NB4 (cell line): ENCODE data around the gene PGAP1.

Experiments
- CTCF ChIP-seq: IDR thresholded peaks from one replicate; pipeline ENCODE4 v1.5.1; 2012; ENCODE audit warnings: low read depth, low read length
- MAX ChIP-seq: IDR thresholded peaks from 2 replicates; pipeline ENCODE4 v1.6.1; 2011; ENCODE audit warnings: low read depth, low read length
- MYC ChIP-seq: IDR thresholded peaks from 2 replicates; pipeline ENCODE4 v1.6.1; 2011; ENCODE audit warnings: low read depth, low read length
- POLR2A ChIP-seq: IDR thresholded peaks from 2 replicates; pipeline ENCODE4 v1.6.1; 2011; ENCODE audit warnings: mild to moderate bottlenecking; ENCODE audit not compliant: insufficient read length; ENCODE audit errors: extremely low read depth

GRCh38 chr2:196783431-196784094 lies 142.9 kb downstream of the PGAP1 start:
- TF ChIP-seq CTCF, result no peak
- TF ChIP-seq MYC, result no peak
- no peak for TF ChIP-seq POLR2A
- TF ChIP-seq MAX, result no peak
